ENCODE measurements around the gene HMCN2. TPM values are rescaled to one million over a fixed set of nuclear protein-coding genes. Genes with fewer than 3 reads are reported as not detected.

Gene HMCN2
- total and polyA plus RNA-seq, 2 donors, result 0.90 to 2.2 TPM

GRCh38 chr9:130356033-130356432 is 90.5 kb downstream of the HMCN2 start:
- H3K36me3 ChIP-seq (ENCODE audit: control insufficient read depth in 2 of 2, insufficient read depth in 2 of 2, low read length in 1 of 2), result no peaks in the 10 kb centered on the region
- no peak for DNase-seq (ENCODE audit: low read depth in 6 of 9, low spot score in 9 of 9)
- H3K9me3 ChIP-seq (ENCODE audit: control insufficient read depth in 2 of 2, insufficient read depth in 1 of 2, low read length in 1 of 2), result no peaks in the 10 kb centered on the region
- no peak overlapping the region for H3K27ac ChIP-seq (ENCODE audit: low read depth in 1 of 2, low read length in 1 of 2)
- H3K4me1 ChIP-seq (ENCODE audit: control insufficient read depth in 2 of 2, insufficient read depth in 2 of 2, low read length in 2 of 2), result no peaks in the 10 kb centered on the region
- no peak overlapping the region for H3K4me3 ChIP-seq (ENCODE audit: low read length in 2 of 2)
- H3K27me3 ChIP-seq (ENCODE audit: control insufficient read depth in 2 of 2, insufficient read depth in 1 of 2, low read length in 1 of 2), result no peaks in the 10 kb centered on the region
- WGBS, result 91% methylated on average over 13 of the region's 13 CpGs

- no peak for DNase-seq (ENCODE audit: low read depth in 6 of 9, low spot score in 9 of 9)
- Histone ChIP-seq H3K27me3 (ENCODE audit: control insufficient read depth in 2 of 2, insufficient read depth in 1 of 2, low read length in 1 of 2) (no peaks in the 10 kb centered on the region), H3K9me3 (ENCODE audit: control insufficient read depth in 2 of 2, insufficient read depth in 1 of 2, low read length in 1 of 2) (no peaks in the 10 kb centered on the region), H3K27ac (ENCODE audit: low read depth in 1 of 2, low read length in 1 of 2) (no peak overlapping the region), H3K4me1 (ENCODE audit: control insufficient read depth in 2 of 2, insufficient read depth in 2 of 2, low read length in 2 of 2) (no peaks in the 10 kb centered on the region), H3K36me3 (ENCODE audit: control insufficient read depth in 2 of 2, insufficient read depth in 2 of 2, low read length in 1 of 2) (no peaks in the 10 kb centered on the region), H3K4me3 (ENCODE audit: low read length in 2 of 2) (no peak overlapping the region)
- WGBS, result 96% methylated on average over 1 of the region's 1 CpG
Observed at GRCh38 chr9:130356877-130357584, 91.5 kb downstream of the HMCN2 start.

GRCh38 chr9:130358928-130359327 is 93.4 kb downstream of the HMCN2 start:
- WGBS, result 94% methylated on average over 7 of the region's 7 CpGs
- Histone ChIP-seq H3K27me3 (ENCODE audit: control insufficient read depth in 2 of 2, insufficient read depth in 1 of 2, low read length in 1 of 2) (no peaks in the 10 kb centered on the region), H3K9me3 (ENCODE audit: control insufficient read depth in 2 of 2, insufficient read depth in 1 of 2, low read length in 1 of 2) (no peaks in the 10 kb centered on the region), H3K4me1 (ENCODE audit: control insufficient read depth in 2 of 2, insufficient read depth in 2 of 2, low read length in 2 of 2) (no peaks in the 10 kb centered on the region), H3K4me3 (ENCODE audit: low read length in 2 of 2) (no peak overlapping the region), H3K27ac (ENCODE audit: low read depth in 1 of 2, low read length in 1 of 2) (no peak overlapping the region), H3K36me3 (ENCODE audit: control insufficient read depth in 2 of 2, insufficient read depth in 2 of 2, low read length in 1 of 2) (no peaks in the 10 kb centered on the region)
- DNase-seq (ENCODE audit: low read depth in 6 of 9, low spot score in 9 of 9), result no peak

- H3K27ac ChIP-seq (ENCODE audit: low read depth in 1 of 2, low read length in 1 of 2), result no peak overlapping the region
- H3K4me3 ChIP-seq (ENCODE audit: low read length in 2 of 2), result no peak overlapping the region
- 84% methylated on average over 9 of the region's 9 CpGs for WGBS
- no peaks in the 10 kb centered on the region for H3K9me3 ChIP-seq (ENCODE audit: control insufficient read depth in 2 of 2, insufficient read depth in 1 of 2, low read length in 1 of 2)
- H3K4me1 ChIP-seq (ENCODE audit: control insufficient read depth in 2 of 2, insufficient read depth in 2 of 2, low read length in 2 of 2), result no peaks in the 10 kb centered on the region
- no peak for DNase-seq (ENCODE audit: low read depth in 6 of 9, low spot score in 9 of 9)
- no peaks in the 10 kb centered on the region for H3K36me3 ChIP-seq (ENCODE audit: control insufficient read depth in 2 of 2, insufficient read depth in 2 of 2, low read length in 1 of 2)
- no peaks in the 10 kb centered on the region for H3K27me3 ChIP-seq (ENCODE audit: control insufficient read depth in 2 of 2, insufficient read depth in 1 of 2, low read length in 1 of 2)
Observed at GRCh38 chr9:130359819-130360218, 94.3 kb downstream of the HMCN2 start.

- Histone ChIP-seq H3K4me1 (ENCODE audit: control insufficient read depth in 2 of 2, insufficient read depth in 2 of 2, low read length in 2 of 2) (no peaks in the 10 kb centered on the region), H3K4me3 (ENCODE audit: low read length in 2 of 2) (no peak overlapping the region), H3K27me3 (ENCODE audit: control insufficient read depth in 2 of 2, insufficient read depth in 1 of 2, low read length in 1 of 2) (no peaks in the 10 kb centered on the region), H3K27ac (ENCODE audit: low read depth in 1 of 2, low read length in 1 of 2) (no peak overlapping the region), H3K9me3 (ENCODE audit: control insufficient read depth in 2 of 2, insufficient read depth in 1 of 2, low read length in 1 of 2) (no peaks in the 10 kb centered on the region), H3K36me3 (ENCODE audit: control insufficient read depth in 2 of 2, insufficient read depth in 2 of 2, low read length in 1 of 2) (no peaks in the 10 kb centered on the region)
- no peak for DNase-seq (ENCODE audit: low read depth in 6 of 9, low spot score in 9 of 9)
- 94% methylated on average over 1 of the region's 1 CpG for WGBS
Observed at GRCh38 chr9:130360672-130361071, 95.1 kb downstream of the HMCN2 start.

GRCh38 chr9:130361873-130362362 is 96.4 kb downstream of the HMCN2 start:
- Histone ChIP-seq H3K4me1 (ENCODE audit: control insufficient read depth in 2 of 2, insufficient read depth in 2 of 2, low read length in 2 of 2) (no peaks in the 10 kb centered on the region), H3K27me3 (ENCODE audit: control insufficient read depth in 2 of 2, insufficient read depth in 1 of 2, low read length in 1 of 2) (no peaks in the 10 kb centered on the region), H3K27ac (ENCODE audit: low read depth in 1 of 2, low read length in 1 of 2) (no peak overlapping the region), H3K9me3 (ENCODE audit: control insufficient read depth in 2 of 2, insufficient read depth in 1 of 2, low read length in 1 of 2) (no peaks in the 10 kb centered on the region), H3K36me3 (ENCODE audit: control insufficient read depth in 2 of 2, insufficient read depth in 2 of 2, low read length in 1 of 2) (no peaks in the 10 kb centered on the region), H3K4me3 (ENCODE audit: low read length in 2 of 2) (no peak overlapping the region)
- 95% methylated on average over 9 of the region's 9 CpGs for WGBS
- no peak for DNase-seq (ENCODE audit: low read depth in 6 of 9, low spot score in 9 of 9)

- no peaks in the 10 kb centered on the region for H3K36me3 ChIP-seq (ENCODE audit: control insufficient read depth in 2 of 2, insufficient read depth in 2 of 2, low read length in 1 of 2)
- no peaks in the 10 kb centered on the region for H3K4me1 ChIP-seq (ENCODE audit: control insufficient read depth in 2 of 2, insufficient read depth in 2 of 2, low read length in 2 of 2)
- WGBS, result 97% methylated on average over 13 of the region's 13 CpGs
- H3K9me3 ChIP-seq (ENCODE audit: control insufficient read depth in 2 of 2, insufficient read depth in 1 of 2, low read length in 1 of 2), result no peaks in the 10 kb centered on the region
- no peak overlapping the region for H3K4me3 ChIP-seq (ENCODE audit: low read length in 2 of 2)
- H3K27me3 ChIP-seq (ENCODE audit: control insufficient read depth in 2 of 2, insufficient read depth in 1 of 2, low read length in 1 of 2), result no peaks in the 10 kb centered on the region
- H3K27ac ChIP-seq (ENCODE audit: low read depth in 1 of 2, low read length in 1 of 2), result no peak overlapping the region
- no peak for DNase-seq (ENCODE audit: low read depth in 6 of 9, low spot score in 9 of 9)
Observed at GRCh38 chr9:130362691-130363090, 97.1 kb downstream of the HMCN2 start.

- Histone ChIP-seq H3K4me1 (ENCODE audit: control insufficient read depth in 2 of 2, insufficient read depth in 2 of 2, low read length in 2 of 2) (no peaks in the 10 kb centered on the region), H3K9me3 (ENCODE audit: control insufficient read depth in 2 of 2, insufficient read depth in 1 of 2, low read length in 1 of 2) (peaks cover 0 to 5% of the 10 kb centered on the region in 2 donors), H3K4me3 (ENCODE audit: low read length in 2 of 2) (no peak overlapping the region), H3K27me3 (ENCODE audit: control insufficient read depth in 2 of 2, insufficient read depth in 1 of 2, low read length in 1 of 2) (peaks cover 0 to 2% of the 10 kb centered on the region in 2 donors), H3K27ac (ENCODE audit: low read depth in 1 of 2, low read length in 1 of 2) (no peak overlapping the region), H3K36me3 (ENCODE audit: control insufficient read depth in 2 of 2, insufficient read depth in 2 of 2, low read length in 1 of 2) (no peaks in the 10 kb centered on the region)
- 92% methylated on average over 9 of the region's 9 CpGs for WGBS
- DNase-seq (ENCODE audit: low read depth in 6 of 9, low spot score in 9 of 9), result no peak
Observed at GRCh38 chr9:130363755-130364404, 98.3 kb downstream of the HMCN2 start.

- Histone ChIP-seq H3K27ac (ENCODE audit: low read depth in 1 of 2, low read length in 1 of 2) (no peak overlapping the region), H3K9me3 (ENCODE audit: control insufficient read depth in 2 of 2, insufficient read depth in 1 of 2, low read length in 1 of 2) (peaks cover 0 to 5% of the 10 kb centered on the region in 2 donors), H3K4me3 (ENCODE audit: low read length in 2 of 2) (no peak overlapping the region), H3K4me1 (ENCODE audit: control insufficient read depth in 2 of 2, insufficient read depth in 2 of 2, low read length in 2 of 2) (no peaks in the 10 kb centered on the region), H3K27me3 (ENCODE audit: control insufficient read depth in 2 of 2, insufficient read depth in 1 of 2, low read length in 1 of 2) (peaks cover 0 to 2% of the 10 kb centered on the region in 2 donors), H3K36me3 (ENCODE audit: control insufficient read depth in 2 of 2, insufficient read depth in 2 of 2, low read length in 1 of 2) (no peaks in the 10 kb centered on the region)
- 90% methylated on average over 13 of the region's 13 CpGs for WGBS
- no peak for DNase-seq (ENCODE audit: low read depth in 6 of 9, low spot score in 9 of 9)
Observed at GRCh38 chr9:130364619-130365322, 99.2 kb downstream of the HMCN2 start.
